Nephron (organoid): ENCODE data around the gene RFC2.
"Not testable (repeated sequence)": the region's sequence is repeated elsewhere in the genome, so short reads cannot be mapped to it uniquely, and the experiment has no call there.

ENCODE experiments used
- H3K27ac Mint-ChIP-seq, 3 experiments: 2 replicates each; pipeline ENCODE4 v1.8.0; 2020; ENCODE audit warnings: mixed read lengths in 3 of 3, mild to moderate bottlenecking in 2 of 3, moderate library complexity in 1 of 3
- H3K27me3 Mint-ChIP-seq: 2 replicates; pipeline ENCODE4 v1.8.0; 2021; ENCODE audit warnings: low read depth, mild to moderate bottlenecking, moderate library complexity, mixed read lengths
- H3K36me3 Mint-ChIP-seq: 2 replicates; pipeline ENCODE4 v1.8.0; 2020; ENCODE audit warnings: low read depth, mixed read lengths
- H3K4me1 Mint-ChIP-seq: 2 replicates; pipeline ENCODE4 v1.8.0; 2020; ENCODE audit warnings: mixed read lengths
- H3K4me3 Mint-ChIP-seq, 3 experiments: 2 replicates each; pipeline ENCODE4 v1.8.0; 2020; ENCODE audit warnings: mild to moderate bottlenecking in 3 of 3, mixed read lengths in 3 of 3, moderate library complexity in 2 of 3
- H3K9me3 Mint-ChIP-seq: 2 replicates; pipeline ENCODE4 v1.8.0; 2020; ENCODE audit warnings: mixed read lengths
- CTCF ChIP-seq, 3 experiments: fragments of 200-600 bp; sonication (generic); IDR thresholded peaks; one replicate each; pipeline ENCODE4 v1.5.0; 2021; ENCODE audit warnings: antibody characterized with exemption in 3 of 3; ENCODE audit not compliant: unreplicated experiment in 3 of 3

Gene RFC2

DNA sequence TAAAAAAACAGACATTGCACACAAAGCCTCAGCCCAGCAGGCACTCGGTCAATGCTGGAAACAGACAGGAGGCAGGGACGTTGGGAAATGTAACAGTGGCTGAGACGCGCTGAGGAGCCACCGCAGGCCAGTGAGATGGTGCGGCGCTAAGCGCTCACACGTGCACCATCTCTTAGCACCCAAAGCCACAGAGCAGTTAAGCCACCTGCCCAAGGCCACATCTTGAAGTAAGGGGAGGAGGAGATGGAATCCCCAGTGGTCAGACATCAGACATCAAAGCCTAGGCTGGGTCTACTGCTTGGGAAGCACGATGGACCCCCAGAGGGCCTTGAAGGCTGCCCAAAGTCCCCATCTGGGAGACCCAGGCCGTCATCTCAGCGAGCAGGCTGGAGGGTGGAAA is 28.8 kb downstream of the RFC2 start:
- TF ChIP-seq CTCF (IDR thresholded peaks at IDR 0.05; ENCODE audit: unreplicated experiment in 3 of 3), result no peak
- H3K27ac Mint-ChIP-seq, result no peak overlapping the region
- no peaks in the 10 kb centered on the region for H3K9me3 Mint-ChIP-seq
- no peak overlapping the region for H3K4me3 Mint-ChIP-seq
- no peaks in the 10 kb centered on the region for H3K27me3 Mint-ChIP-seq
- peaks cover 29% of the 10 kb centered on the region for H3K36me3 Mint-ChIP-seq
- H3K4me1 Mint-ChIP-seq, result no peaks in the 10 kb centered on the region

GRCh38 chr7:74224907-74225306 is 29.3 kb downstream of the RFC2 start:
- H3K27ac Mint-ChIP-seq, H3K9me3 Mint-ChIP-seq: not testable (repeated sequence)

DNA sequence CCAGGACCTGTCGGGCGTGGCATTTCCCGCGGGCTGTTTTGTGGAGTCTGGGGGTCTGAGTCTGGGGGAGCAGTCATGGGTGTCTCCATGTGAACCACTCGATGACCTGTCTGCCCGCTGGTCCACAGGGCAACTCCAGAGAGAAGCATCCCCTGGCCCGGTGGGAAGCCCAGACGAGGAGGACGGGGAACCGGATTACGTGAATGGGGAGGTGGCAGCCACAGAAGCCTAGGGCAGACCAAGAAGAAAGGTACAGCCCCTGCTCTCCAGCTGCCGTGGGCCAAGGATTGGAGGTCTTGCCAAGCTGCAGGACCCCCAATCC is 29.7 kb downstream of the RFC2 start:
- Mint-ChIP-seq H3K27ac (no peak overlapping the region), H3K36me3 (peaks cover 24% of the 10 kb centered on the region), H3K4me1 (no peaks in the 10 kb centered on the region), H3K27me3 (no peaks in the 10 kb centered on the region), H3K9me3 (no peaks in the 10 kb centered on the region), H3K4me3 (no peak overlapping the region)
- TF ChIP-seq CTCF (IDR thresholded peaks at IDR 0.05; ENCODE audit: unreplicated experiment in 3 of 3), result no peak

More at GRCh38 chr7:74224907-74225306, 29.3 kb downstream of the RFC2 start:
- H3K4me3 Mint-ChIP-seq, H3K4me1 Mint-ChIP-seq, H3K27me3 Mint-ChIP-seq: not testable (repeated sequence)
- H3K36me3 Mint-ChIP-seq, result peaks cover 26% of the 10 kb centered on the region

GRCh38 chr7:74223711-74224510 is 30.3 kb downstream of the RFC2 start:
- no peaks in the 10 kb centered on the region for H3K9me3 Mint-ChIP-seq
- no peak overlapping the region for H3K27ac Mint-ChIP-seq
- TF ChIP-seq CTCF (IDR thresholded peaks at IDR 0.05; ENCODE audit: unreplicated experiment in 3 of 3), result no peak
- peaks cover 18% of the 10 kb centered on the region for H3K36me3 Mint-ChIP-seq
- H3K4me1 Mint-ChIP-seq, result no peaks in the 10 kb centered on the region
- no peak overlapping the region for H3K4me3 Mint-ChIP-seq
- no peaks in the 10 kb centered on the region for H3K27me3 Mint-ChIP-seq

GRCh38 chr7:74222851-74223710 is 31.1 kb downstream of the RFC2 start:
- Mint-ChIP-seq H3K4me1 (no peaks in the 10 kb centered on the region), H3K4me3 (no peak overlapping the region), H3K9me3 (no peaks in the 10 kb centered on the region), H3K27me3 (no peaks in the 10 kb centered on the region), H3K27ac (no peak overlapping the region), H3K36me3 (peaks cover 15% of the 10 kb centered on the region)
- no peak for TF ChIP-seq CTCF (IDR thresholded peaks at IDR 0.05; ENCODE audit: unreplicated experiment in 3 of 3)

DNA sequence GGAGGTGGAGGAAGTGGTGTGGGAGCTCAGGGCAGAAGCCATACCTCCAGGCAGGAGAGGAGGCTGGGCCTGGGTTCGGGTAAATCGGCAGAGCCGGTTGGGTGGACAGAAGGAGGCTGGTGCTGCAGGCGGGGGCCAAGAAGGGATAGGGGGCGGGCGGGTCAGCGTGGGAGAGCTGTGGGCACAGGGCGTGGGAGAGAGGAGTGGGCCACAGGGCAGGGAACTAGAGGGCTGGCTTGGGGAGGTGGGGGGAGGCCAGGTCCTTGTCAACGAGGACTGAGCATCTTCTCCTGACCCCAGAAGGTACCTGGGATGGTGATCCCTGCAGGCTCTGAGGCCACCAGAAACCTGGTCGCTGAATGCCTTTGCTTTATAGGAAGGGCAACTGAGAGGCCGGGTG is 32.5 kb downstream of the RFC2 start:
- H3K36me3 Mint-ChIP-seq, result peaks cover 11% of the 10 kb centered on the region
- no peaks in the 10 kb centered on the region for H3K4me1 Mint-ChIP-seq
- H3K27me3 Mint-ChIP-seq, result no peaks in the 10 kb centered on the region
- H3K9me3 Mint-ChIP-seq, result no peaks in the 10 kb centered on the region
- no peak overlapping the region for H3K4me3 Mint-ChIP-seq
- no peak overlapping the region for H3K27ac Mint-ChIP-seq
- no peak for TF ChIP-seq CTCF (IDR thresholded peaks at IDR 0.05; ENCODE audit: unreplicated experiment in 3 of 3)
